CD1c-positive myeloid dendritic cell (primary cell): ENCODE measurements around the gene UGCG.
"Not testable (repeated sequence)": the region's sequence is repeated elsewhere in the genome, so short reads cannot be mapped to it uniquely, and the experiment has no call there.

Experiments
- DNase-seq: peaks from one replicate; pipeline ENCODE4 v3.0.0-alpha.2; 2016; ENCODE audit errors: extremely low spot score

The UGCG gene

DNA sequence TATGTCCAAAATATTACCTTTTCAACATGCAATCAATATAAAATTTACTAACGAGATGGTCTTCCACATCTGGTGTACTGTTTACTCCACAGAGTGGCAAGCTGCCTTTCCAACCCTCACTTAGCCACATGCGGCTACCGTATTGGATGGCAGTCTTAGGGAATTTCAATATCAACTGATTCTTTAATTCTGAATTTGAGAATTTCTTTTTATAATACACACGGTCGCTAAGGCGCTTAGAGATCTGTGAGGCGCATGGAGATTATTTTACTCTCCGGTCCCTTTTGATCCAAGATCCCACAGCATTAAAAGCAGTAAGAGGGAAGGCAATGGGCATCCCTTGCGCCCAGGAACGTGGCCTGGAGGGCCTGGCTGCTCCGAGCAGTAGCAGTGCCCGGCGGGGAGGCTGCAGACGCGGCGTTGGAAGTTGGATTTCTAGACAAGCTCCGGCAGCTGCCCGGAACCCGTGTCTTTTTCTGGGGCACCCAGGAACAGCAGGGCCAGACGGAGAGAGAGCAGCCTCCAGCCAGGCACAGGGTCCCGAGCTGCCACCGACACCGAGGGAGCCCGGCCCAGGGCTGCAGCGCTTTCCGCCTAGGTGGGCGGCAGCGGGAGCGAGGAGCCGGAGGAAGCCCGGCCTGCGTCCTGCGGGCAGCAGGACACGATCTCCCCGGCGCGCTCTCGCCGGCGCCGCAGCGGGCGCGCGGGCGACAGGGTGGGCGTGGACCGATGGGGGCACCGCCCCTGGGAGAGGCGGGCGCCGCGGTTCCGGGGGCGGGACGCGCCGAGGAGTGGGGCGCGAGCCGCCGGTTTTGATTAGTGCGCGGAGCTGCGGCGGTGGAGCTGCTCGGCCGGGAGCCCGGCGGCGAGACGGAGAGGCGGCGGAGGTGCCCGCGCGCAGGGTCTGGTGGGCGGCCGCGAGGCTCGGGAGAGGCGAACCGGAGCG lies at the start of gene UGCG:
Gene UGCG, plus strand, starts transcription at position 819 of the 946 bp plus-strand sequence. CDS start 402 bp downstream, outside the sequence.
- peak; percentile 95 for DNase-seq

DNA sequence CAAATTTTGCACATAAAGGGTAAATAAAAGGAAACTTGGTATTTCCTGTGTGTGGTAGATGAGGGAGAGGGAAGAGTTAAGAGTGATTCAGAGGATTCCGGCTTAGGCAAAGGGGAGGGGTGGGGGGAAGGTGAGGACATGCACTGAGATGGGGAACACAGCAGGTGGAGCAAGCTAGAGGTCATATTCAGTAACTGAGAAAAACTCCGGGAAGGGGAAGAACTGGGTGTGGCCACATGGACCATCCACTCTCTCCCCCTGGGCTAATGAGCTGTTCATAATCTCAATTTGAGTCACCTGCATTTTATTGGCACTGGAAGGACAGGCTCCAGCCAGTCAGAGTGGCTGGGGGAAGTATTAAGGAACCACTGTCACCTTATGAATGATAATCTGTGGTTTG lies 45.1 kb upstream of the UGCG start:
- DNase-seq, result no peak

DNA sequence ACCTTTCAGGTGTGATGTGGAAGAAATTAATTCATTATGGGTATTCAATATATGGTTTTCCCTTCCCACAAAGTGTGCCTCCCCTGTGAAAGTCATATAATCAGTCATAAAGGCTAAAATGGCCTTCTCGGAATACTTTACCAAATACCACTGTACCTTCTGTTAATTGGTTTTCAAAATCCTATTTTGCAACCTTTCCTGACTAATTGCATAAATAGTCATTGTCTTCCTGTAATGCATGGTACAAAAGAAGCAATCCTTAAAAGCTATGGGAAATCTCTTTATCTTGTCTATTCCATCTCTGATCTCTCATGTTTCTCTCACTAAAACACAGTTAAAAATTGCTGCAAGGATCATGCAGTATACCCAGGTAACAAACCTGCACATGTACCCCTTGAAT lies 44.3 kb upstream of the UGCG start:
- DNase-seq, result no peak

DNA sequence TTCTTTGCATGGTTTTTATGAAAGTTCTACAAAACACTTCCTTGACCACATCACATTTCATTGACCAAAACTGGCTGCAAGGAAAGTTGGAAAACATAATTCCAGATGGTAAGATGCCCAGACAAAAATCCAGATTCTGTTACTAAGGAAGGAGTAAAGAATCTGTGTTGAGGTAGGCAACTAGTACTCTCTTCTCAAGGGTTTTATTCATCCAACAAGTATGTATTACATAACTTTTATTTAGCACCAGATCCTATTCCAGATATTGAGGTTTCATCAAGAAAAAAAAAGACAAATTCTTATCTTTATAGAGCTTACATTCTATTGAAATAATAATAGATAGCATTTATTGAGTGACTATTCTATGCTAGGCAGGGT lies 43.2 kb upstream of the UGCG start:
- no peak for DNase-seq

DNA sequence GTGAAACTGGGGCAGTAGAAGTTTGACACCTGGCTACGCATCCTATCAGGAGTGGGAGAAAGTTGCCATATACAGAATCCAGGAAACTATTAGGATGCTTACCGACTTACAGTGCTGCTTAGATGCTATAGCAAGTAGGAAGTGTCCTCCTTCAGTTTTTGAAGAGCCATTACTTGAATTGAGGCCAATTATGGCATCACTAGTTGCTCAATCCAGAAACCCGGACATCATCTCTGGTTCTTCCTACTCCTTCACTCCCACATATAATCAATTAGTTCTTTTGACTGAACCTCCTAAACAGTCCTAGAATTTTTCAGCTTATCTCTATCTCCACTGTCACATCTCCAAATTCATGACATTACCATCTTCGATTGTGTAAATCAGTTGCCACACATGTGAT lies 41.8 kb upstream of the UGCG start:
- peak; percentile 9 for DNase-seq

DNA sequence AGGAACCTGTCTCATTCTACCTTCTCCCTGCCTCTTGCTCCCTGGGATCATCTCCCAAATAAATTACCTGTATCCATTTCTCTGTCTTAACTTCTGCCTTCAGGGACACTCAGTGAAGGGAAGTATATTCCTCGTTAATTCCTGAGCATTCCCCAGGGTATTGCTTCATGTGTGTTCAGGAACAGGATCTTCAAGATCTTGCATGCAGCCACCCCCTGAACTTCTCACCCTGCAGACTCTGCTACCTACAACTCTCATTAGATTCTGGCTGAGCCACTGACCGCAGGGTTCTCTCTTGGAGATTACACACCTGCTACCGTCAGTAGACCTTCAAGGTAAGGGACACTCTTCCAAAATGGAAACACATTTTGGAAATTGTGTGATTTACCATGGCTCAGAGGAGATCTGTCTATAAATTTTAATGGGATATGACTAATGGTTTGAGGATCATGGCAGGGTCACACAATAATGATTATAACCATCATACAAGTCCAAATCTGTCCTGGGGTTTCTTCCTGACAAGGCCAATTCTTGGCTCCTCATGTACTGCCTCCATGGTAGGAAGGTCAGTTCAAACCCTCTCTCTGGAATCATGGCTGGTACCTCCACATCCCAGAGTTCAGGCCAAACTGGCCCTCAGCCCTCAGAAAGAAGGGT lies 38.9 kb upstream of the UGCG start:
- no peak for DNase-seq

DNA sequence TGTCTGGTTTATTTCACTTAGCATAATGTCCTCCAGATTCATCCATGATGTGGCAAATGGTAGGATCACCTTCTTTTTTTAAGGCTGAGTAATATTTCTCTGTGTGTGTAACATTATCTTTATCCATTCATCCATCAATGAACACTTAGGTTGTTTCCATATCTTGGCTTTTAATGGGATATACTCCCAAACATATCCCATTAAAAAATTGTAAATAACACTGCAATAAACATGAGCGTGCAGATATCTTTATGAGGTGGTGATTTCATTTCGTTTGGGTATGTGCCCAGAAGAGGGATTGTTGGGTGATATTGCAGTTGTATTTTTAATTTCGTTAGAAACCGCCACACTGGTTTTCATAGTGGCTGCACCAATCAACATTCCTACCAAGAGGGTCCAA lies 36.2 kb upstream of the UGCG start:
- DNase-seq, result no peak

DNA sequence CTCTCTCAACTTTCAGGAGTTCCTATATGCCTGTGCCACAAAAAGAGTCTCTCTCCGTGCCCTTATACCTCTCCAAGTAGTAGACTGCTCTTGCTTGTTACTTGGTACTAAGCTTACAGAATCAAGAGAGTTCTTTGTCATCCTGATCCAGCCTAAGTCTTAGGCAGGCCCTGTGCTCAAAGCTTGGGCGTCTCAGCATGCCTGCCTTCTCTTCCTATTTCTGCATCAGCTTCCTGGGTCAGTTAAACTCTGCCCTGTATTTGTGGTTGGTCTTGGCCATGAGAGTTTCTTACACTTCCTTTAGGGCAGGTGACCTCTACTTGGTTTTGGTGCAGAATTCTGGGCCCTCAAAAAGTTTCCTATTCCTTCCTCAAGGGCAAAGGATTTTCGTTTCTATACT lies 33.0 kb upstream of the UGCG start:
- DNase-seq, result no peak

DNA sequence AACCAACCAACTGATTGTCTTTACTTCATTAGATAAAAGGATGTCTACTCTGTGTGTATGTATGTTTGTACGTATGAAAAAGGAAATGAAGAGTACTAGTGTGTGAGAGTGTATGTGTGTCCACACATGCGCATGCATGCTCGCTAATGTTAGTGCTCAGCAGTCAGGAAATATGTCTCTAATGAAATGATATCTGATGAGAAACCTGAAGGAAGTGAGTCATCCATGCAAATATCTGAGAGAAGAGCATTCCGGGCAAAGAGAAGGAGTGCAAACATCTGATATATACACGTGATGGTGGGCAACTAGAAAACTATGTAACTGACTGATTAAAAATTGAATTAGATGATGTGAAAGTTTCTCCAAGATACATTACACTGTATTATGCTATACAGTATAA lies 29.6 kb upstream of the UGCG start:
- DNase-seq, result no peak

DNA sequence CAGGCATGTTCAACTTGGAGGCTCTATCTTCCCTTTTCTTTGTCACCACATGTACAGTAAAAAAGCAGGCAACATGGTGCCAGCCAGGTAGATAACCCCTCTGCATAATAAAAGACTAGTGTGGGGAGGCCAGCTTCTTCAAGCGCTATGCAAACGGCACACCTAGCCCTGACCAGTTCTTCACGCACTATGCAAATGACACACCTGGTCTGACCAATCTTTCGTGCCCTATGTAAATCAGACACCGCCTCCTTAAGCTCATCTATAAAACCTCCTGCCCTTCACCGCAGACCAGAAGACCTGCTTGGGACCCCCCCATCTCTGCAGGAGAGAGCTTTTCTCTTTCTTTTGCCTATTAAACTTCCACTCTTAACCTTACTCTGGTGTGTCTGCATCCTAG lies 28.1 kb upstream of the UGCG start:
- DNase-seq, result no peak

DNA sequence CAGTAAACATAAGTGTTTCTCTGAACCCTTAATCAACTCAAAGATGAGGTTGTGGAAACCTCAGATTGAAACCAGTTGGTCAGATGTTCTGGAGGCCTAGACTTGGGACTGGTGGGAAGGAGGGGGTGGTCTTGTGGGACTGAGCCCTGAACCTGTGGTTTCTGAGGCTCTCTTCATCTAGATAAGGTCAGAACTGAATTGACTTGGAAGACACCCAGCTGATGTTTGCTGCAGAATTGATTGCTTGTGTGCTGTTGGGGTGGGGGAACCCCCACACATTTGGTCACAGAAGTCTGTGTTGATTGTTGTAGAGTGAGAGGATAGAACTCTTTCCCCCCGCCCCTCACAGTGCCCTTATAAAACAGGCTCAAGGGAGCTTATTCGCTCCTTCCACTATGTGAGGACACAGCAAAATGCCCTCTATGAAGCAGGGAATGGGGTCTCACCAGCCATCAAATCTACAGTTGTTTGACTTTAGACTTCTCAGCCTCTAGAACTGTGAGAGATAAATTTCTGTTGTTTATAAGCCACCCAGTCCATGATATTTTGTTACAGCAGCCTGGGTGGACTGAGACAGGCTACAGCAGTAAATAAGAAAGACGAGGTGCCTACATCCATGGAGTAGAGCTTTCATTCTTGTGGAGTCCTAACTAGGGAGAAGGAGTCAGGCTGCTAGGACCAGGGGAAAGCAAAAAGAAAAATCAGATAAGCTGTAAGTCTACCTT lies 25.7 kb upstream of the UGCG start:
- DNase-seq, result no peak

DNA sequence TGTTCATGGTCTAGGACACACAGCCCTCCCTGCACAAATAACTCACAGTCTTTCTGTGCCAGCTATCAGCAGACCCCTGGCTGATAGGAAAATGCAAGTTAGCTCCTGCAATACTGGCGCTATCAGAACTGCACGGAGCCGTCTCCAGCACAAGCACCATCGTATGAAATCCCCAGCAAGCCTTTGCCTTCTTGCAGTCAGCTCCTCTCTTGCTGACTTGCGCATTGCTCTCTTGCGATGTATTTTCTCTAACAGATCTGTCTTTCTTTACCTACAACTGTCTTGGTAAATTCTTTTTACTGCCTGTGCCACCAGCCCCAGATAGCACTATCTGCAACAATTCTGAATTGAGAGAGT lies 25.1 kb upstream of the UGCG start:
- no peak for DNase-seq

DNA sequence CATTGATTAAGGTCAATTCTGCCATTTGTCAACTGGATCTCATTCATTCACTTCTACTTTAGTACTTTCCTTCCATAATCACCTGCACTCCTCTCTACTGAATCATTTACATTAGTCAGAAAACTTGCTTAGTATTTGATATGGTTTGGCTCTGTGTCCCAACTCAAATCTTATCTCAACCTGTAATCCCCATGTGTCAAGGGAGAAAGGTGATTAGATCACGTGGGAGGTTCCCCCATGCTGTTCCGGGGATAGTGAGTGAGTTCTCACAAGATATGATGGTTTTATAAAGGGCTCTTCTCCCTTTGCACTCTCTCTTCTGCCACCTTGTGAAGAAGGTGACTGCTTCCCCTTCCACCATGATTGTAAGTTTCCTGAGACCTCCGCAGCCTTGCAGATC lies 23.7 kb upstream of the UGCG start:
- DNase-seq, result no peak

DNA sequence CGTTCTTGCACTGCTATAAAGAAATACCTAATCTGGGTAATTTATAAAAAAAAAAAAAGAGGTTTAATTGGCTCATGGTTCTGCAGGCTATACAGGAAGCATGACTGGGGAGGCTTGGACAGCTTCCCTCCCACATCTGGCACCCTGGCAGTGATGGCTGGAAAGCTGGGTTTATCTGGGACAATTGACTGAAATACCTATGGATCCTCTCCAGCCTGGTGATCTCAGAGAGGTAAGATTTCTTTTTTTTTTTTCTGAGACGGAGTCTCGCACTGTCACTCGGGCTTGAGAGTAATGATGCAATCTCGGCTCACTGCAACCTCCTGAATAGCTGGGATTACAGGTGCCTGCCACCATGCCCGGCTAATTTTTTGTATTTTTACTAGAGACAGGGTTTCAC lies 22.7 kb upstream of the UGCG start:
- no peak for DNase-seq

DNA sequence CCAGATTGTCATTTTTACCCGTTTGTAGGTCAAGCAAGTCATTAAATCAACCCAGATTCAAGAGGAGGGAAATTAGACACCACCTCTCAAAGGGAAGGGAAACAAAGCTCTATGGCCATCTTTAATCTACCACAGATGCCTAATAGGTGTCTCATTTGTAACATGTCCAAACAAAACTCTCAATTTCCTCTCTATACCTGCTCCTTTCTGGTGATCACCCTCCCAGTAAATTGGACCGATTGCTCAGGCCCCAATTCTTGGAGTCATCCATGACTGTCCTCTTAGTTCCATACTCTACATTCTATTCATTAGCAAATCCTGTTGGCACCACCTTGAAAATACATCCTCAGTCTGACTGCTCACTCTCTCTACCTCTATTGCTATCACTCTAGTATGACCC lies 22.1 kb upstream of the UGCG start:
- DNase-seq, result no peak

DNA sequence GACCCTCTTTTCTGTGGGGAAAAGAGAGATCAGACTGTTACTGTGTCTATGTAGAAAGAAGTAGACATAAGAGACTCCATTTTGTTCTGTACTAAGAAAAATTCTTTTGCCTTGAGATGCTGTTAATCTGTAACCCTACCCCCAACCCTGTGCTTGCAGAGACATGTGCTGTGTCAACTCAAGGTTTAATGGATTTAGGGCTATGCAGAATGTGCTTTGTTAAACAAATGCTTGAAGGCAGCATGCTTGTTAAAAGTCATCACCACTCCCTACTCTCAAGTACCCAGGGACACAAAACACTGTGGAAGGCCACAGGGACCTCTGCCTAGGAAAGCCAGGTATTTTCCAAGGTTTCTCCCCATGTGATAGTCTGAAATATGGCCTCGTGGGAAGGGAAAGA lies 21.3 kb upstream of the UGCG start:
- DNase-seq, result not testable (repeated sequence)

DNA sequence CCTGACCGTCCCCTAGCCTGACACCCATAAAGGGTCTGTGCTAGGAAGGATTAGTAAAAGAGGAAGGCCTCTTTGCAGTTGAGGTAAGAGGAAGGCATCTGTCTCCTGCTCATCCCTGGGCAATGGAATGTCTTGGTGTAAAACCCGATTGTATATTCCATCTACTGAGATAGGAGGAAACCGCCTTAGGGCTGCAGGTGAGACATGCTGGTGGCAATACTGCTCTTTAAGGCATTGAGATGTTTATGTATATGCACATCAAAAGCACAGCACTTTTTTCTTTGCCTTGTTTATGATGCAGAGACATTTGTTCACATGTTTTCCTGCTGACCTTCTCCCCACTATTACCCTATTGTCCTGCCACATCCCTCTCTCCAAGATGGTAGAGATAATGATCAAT lies 20.9 kb upstream of the UGCG start:
- DNase-seq, result not testable (repeated sequence)

DNA sequence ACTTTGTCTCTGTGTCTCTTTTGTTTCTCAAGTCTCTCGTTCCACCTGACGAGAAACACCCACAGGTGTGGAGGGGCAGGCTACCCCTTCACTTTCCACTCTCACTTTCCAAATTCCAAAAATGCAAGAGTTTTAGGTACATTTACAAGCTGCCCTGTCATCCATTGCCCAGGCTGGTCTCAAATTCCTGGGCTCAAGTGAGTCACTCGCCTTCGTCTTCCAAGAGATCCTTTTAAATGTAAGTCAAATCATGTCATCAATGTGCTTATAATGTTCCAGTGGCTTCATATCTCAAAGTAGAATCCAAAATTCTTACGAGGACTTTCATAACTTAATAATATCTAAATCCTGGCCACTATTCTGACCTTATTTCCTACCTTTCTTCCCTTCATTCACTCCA lies 20.4 kb upstream of the UGCG start:
- no peak for DNase-seq

DNA sequence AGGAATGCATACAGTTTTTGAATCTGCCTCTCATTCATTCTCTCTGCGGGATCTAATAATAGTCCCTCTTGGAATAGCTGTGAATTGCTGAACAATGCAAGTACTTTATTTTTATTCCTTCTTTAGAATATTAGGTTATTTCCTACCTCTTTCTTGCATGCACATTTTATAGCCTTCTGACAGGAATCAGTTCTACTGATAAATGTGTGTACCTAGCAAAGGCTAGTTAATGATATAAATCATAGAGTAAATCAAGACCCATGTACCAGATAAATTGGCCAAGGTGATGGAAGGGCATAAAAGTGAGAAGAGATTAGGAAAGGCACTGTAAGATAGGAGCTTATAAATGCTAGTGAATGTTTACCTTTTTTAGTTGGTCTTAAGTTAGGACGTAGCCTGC lies 19.2 kb upstream of the UGCG start:
- no peak for DNase-seq

DNA sequence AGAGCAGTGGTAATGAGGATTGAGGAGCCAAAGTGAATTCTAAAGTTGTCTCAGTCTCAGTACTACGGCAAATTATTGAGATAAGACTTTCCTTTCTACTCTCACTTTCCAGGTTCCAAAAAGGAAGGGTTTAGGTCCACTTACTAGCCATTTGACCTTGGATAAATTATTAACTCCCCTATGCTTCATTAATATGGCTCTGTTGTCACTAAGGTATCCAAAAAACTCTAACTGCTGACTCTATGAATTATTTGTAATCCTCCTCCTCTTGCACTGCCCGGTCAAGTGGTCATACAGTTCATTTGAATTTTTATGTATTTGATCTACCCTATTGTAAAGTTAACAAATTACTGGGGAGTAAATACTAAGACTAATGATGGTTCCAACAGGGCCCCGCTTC lies 17.7 kb upstream of the UGCG start:
- no peak for DNase-seq

DNA sequence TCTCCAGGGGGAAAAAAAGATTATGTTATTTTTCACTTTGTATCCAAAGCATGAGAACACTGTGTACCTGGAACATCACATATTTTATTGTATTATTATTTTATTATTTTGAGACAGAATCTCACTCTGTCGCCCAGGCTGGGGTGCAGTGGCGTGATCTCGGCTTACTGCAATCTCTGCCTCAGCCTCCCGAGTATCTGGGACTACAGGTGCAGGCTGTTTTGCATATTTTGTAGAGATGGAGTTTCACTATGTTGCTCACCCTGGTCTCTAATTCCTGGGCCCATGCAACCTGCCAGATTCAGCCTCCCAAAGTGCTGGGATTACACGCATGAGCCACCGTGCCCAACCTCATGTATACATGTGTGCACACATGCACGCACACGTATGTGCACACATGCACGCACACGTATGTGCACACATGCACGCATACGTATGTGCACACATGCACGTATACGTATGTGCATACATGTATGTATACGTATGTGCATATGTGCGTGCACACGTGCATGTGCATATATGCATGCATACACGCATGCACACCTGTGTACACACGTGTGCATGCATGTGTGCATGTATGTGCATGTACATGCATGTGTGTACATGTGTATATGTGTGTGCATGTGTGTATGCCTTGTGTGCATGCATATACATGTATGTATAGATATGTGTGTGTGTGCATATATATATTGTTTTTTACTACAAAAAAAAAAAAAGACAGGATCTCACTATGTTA lies 9.5 kb upstream of the UGCG start:
- no peak for DNase-seq

DNA sequence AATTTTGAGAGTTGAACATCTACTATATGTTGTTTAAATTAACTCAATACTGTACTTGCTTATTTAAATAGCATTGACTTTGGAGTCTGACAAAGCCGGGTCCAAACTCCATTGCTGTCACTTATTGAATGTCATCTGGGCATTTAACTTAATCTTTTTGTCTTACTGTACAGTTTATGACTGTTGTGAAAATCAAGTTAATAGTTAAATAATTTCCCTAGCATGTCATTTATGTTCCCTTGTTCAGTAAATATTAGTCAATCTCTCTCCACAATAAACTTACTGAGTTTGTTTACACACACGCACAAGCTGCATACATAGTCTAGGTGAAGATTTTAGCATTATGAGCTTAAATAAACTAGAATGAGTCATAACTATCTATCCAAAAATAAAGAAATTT lies 6.3 kb upstream of the UGCG start:
- no peak for DNase-seq
